HepG2 (cell line): ENCODE measurements around the gene ACKR3. TPM values are rescaled to one million over a fixed set of nuclear protein-coding genes. Genes with fewer than 3 reads are reported as not detected.

Experiments used
- ATAC-seq: fragments of 200-7000 bp; cut with Tn5 transposase; 3 replicates; pipeline ENCODE4 v1.9.1; 2020; ENCODE audit warnings: mild to moderate bottlenecking, moderate library complexity
- BruUV-seq: library from RNA; stranded (reverse); fragments of 400-500 nt; replicated peaks from 2 replicates; lab custom pipeline; 2021; lab: Mats Ljungman, UMichigan
- CTCF ChIA-PET: fragments of 300-600 bp; formaldehyde crosslinking; extraction: SDS; loops from one replicate; lab custom pipeline; 2021; ENCODE audit warnings: low total read pairs, inconsistent platforms, low intra/inter-chr PET ratio; lab: Yijun Ruan, JAX
- POLR2A ChIA-PET: fragments of 350-600 bp; sonication (Branson Sonifier 250); formaldehyde crosslinking; loops from one replicate; lab custom pipeline; 2020; ENCODE audit warnings: antibody characterized with exemption, inconsistent platforms; lab: Yijun Ruan, JAX
- DNase-seq: peaks from one replicate; pipeline ENCODE4 v3.0.0-alpha.2; 2015; ENCODE audit warnings: low spot score
- FAIRE-seq: peaks from 3 replicates; lab custom pipeline; 2011; peaks lifted over from hg19 to GRCh38; lab: Jason Lieb, UNC
- H2AFZ ChIP-seq: one replicate; pipeline ENCODE4 v1.6.1; 2011; ENCODE audit warnings: low read length, inconsistent platforms
- H3K27ac ChIP-seq: fragments of 300-600 bp; 3 replicates; pipeline ENCODE4 v1.8.0; 2011; ENCODE audit warnings: mixed run types, mild to moderate bottlenecking, mixed read lengths, low read length, inconsistent platforms; ENCODE audit not compliant: insufficient read depth; ENCODE audit errors: extremely low read length
- H3K27me3 ChIP-seq, 2 experiments: fragments of 200-600 bp in 1 of 2; 2 replicates in 1 of 2; 3 replicates in 1 of 2; pipeline versions ENCODE4 v1.6.0 to v1.8.0; 2011; ENCODE audit warnings: low read length in 2 of 2, mild to moderate bottlenecking in 2 of 2, moderate library complexity in 2 of 2, inconsistent platforms in 1 of 2; ENCODE audit not compliant: insufficient read depth in 2 of 2, control insufficient read depth in 1 of 2
- H3K36me3 ChIP-seq, 2 experiments: fragments of 200-600 bp in 1 of 2; replicated peaks in 1 of 2; 2 replicates in 1 of 2; 3 replicates in 1 of 2; pipeline versions ENCODE4 v1.5.1 to v1.8.0; 2011; ENCODE audit warnings: low read length in 2 of 2, inconsistent platforms in 1 of 2; ENCODE audit not compliant: insufficient read depth in 2 of 2, control insufficient read depth in 1 of 2
- H3K4me1 ChIP-seq: 2 replicates; pipeline ENCODE4 v1.5.1; 2012; ENCODE audit warnings: low read length, inconsistent platforms; ENCODE audit not compliant: insufficient read depth
- H3K4me2 ChIP-seq: 2 replicates; pipeline ENCODE4 v1.6.0; 2011; ENCODE audit warnings: low read depth, low read length, inconsistent platforms
- H3K4me3 ChIP-seq, 3 experiments: fragments of 200-600 bp in 1 of 3; sonication (generic), shearing (Covaris generic) in 1 of 3; replicated peaks in 1 of 3; 2 replicates each; pipeline ENCODE4 v1.5.1; 2011 to 2016; ENCODE audit warnings: low read length in 3 of 3, inconsistent platforms in 2 of 3, low read depth in 2 of 3, mild to moderate bottlenecking in 2 of 3, control low read depth in 1 of 3, mixed read lengths in 1 of 3; ENCODE audit not compliant: insufficient read depth in 1 of 3
- H3K79me2 ChIP-seq: one replicate; pipeline ENCODE4 v1.6.1; 2011; ENCODE audit warnings: low read length, inconsistent platforms; ENCODE audit not compliant: insufficient read depth
- H3K9ac ChIP-seq: 2 replicates; pipeline ENCODE4 v1.6.0; 2011; ENCODE audit warnings: mild to moderate bottlenecking, low read depth, low read length, inconsistent platforms; ENCODE audit not compliant: insufficient read depth
- H3K9me3 ChIP-seq: 2 replicates; pipeline ENCODE4 v1.5.1; 2012; ENCODE audit warnings: mild to moderate bottlenecking, low read length
- H4K20me1 ChIP-seq: 2 replicates; pipeline ENCODE4 v1.6.0; 2011; ENCODE audit warnings: inconsistent platforms, mild to moderate bottlenecking, low read length, moderate library complexity; ENCODE audit not compliant: insufficient read depth
- BRD4 ChIP-seq: sonication (generic); formaldehyde crosslinking; IDR thresholded peaks from 2 replicates; pipeline ENCODE4 v1.4.0; 2020; ENCODE audit warnings: missing genetic modification reagents
- FOXA1 ChIP-seq, 2 experiments: fragments of 450-650 bp in 1 of 2; sonication (generic) in 1 of 2; formaldehyde crosslinking in 1 of 2; IDR thresholded peaks; 2 replicates each; pipeline versions ENCODE4 v1.4.0 to v1.6.1; 2016 to 2020; ENCODE audit warnings: missing genetic modification reagents in 1 of 2
- ISX ChIP-seq: sonication (generic); formaldehyde crosslinking; conservative IDR thresholded peaks from 2 replicates; pipeline ENCODE4 v1.5.0; 2020; ENCODE audit warnings: missing genetic modification reagents
- KAT8 ChIP-seq: IDR thresholded peaks from 2 replicates; pipeline ENCODE4 v1.6.1; 2016; ENCODE audit warnings: missing genetic modification reagents, missing compliant biosample characterization
- KDM2A ChIP-seq: sonication (generic); formaldehyde crosslinking; IDR thresholded peaks from 2 replicates; pipeline ENCODE4 v1.4.0; 2020; ENCODE audit warnings: low read depth, missing genetic modification reagents, borderline replicate concordance
- MTA1 ChIP-seq: sonication (generic); formaldehyde crosslinking; IDR thresholded peaks from 2 replicates; pipeline ENCODE4 v1.4.0; 2020; ENCODE audit warnings: missing genetic modification reagents, mild to moderate bottlenecking, borderline replicate concordance
- MXI1 ChIP-seq: IDR thresholded peaks from 3 replicates; pipeline ENCODE4 v1.6.1; 2012; ENCODE audit warnings: low read depth, low read length, inconsistent platforms, borderline replicate concordance
- NCOR1 ChIP-seq: fragments of 200-600 bp; sonication (generic); IDR thresholded peaks from 2 replicates; pipeline ENCODE4 v1.7.0; 2017; ENCODE audit warnings: antibody characterized with exemption, low read length, borderline replicate concordance
- NR2F1 ChIP-seq, 2 experiments: fragments of 450-650 bp in 1 of 2; formaldehyde crosslinking in 1 of 2; IDR thresholded peaks; 2 replicates each; pipeline versions ENCODE4 v1.5.0 to v1.6.1; 2016 to 2020; ENCODE audit warnings: mild to moderate bottlenecking in 1 of 2, missing compliant biosample characterization in 1 of 2, missing genetic modification reagents in 1 of 2, moderate library complexity in 1 of 2
- YY1 ChIP-seq: IDR thresholded peaks from 2 replicates; pipeline ENCODE4 v1.6.1; 2011; ENCODE audit warnings: low read length, low read depth, moderate library complexity, mild to moderate bottlenecking; ENCODE audit not compliant: insufficient read depth, insufficient replicate concordance
- ZNF460 ChIP-seq: sonication (generic); formaldehyde crosslinking; IDR thresholded peaks from 2 replicates; pipeline ENCODE4 v1.5.1; 2020; ENCODE audit warnings: missing genetic modification reagents, mild to moderate bottlenecking, borderline replicate concordance
- ZNF660 ChIP-seq: sonication (generic); formaldehyde crosslinking; IDR thresholded peaks from 2 replicates; pipeline ENCODE4 v1.5.1; 2020; ENCODE audit warnings: mild to moderate bottlenecking, low read depth, missing genetic modification reagents, borderline replicate concordance
- ZNF775 ChIP-seq: sonication (generic); formaldehyde crosslinking; IDR thresholded peaks from 2 replicates; pipeline ENCODE4 v1.4.0; 2020; ENCODE audit warnings: missing genetic modification reagents, mild to moderate bottlenecking, moderate library complexity, borderline replicate concordance
- ZNF777 ChIP-seq: sonication (generic); formaldehyde crosslinking; IDR thresholded peaks from 2 replicates; pipeline ENCODE4 v1.4.0; 2020; ENCODE audit warnings: missing genetic modification reagents
- ZNF781 ChIP-seq: sonication (generic); formaldehyde crosslinking; IDR thresholded peaks from 2 replicates; pipeline ENCODE4 v1.5.1; 2020; ENCODE audit warnings: borderline replicate concordance, mild to moderate bottlenecking, missing genetic modification reagents; ENCODE audit errors: not compliant biosample characterization
- ZSCAN20 ChIP-seq: sonication (generic); formaldehyde crosslinking; IDR thresholded peaks from 2 replicates; pipeline ENCODE4 v1.4.0; 2020; ENCODE audit warnings: missing genetic modification reagents, mild to moderate bottlenecking, borderline replicate concordance
- ZSCAN31 ChIP-seq: sonication (generic); formaldehyde crosslinking; IDR thresholded peaks from 2 replicates; pipeline ENCODE4 v1.5.0; 2020; ENCODE audit warnings: low read depth, mild to moderate bottlenecking, missing genetic modification reagents
- ZUFSP ChIP-seq: sonication (generic); formaldehyde crosslinking; IDR thresholded peaks from 2 replicates; pipeline ENCODE4 v1.9.0; 2021; ENCODE audit warnings: missing genetic modification reagents, mild to moderate bottlenecking, borderline replicate concordance
- WGBS: methylation state at CpG from one replicate; pipeline ENCODE4 v1.1.6; 2017; ENCODE audit warnings: low lambda C conversion rate; 5-methylcytosine and 5-hydroxymethylcytosine counted together
- in situ Hi-C: cut with HindIII; loops from 2 replicates; pipeline ENCODE4 v1.10.0; 2017; ENCODE audit warnings: low pct_unique_long_range_greater_than_20kb; ENCODE audit not compliant: extremely low pct_ligation_motif_present
- intact Hi-C: fragments of 100-400 bp; cut with micrococcal nuclease; formaldehyde crosslinking; loops from one replicate; pipeline ENCODE4 v1.10.0; 2022; ENCODE audit not compliant: unreplicated experiment
- polyA plus RNA-seq, 8 experiments: library from polyadenylated mRNA; depleted of rRNA in 3 of 8; stranded (reverse) in 7 of 8; unstranded in 1 of 8; fragments of >200 nt; fragmentation: Illumina TruSeq in 4 of 8; extraction: Trizol in 4 of 8; gene quantifications; 2 replicates each; pipeline versions ENCODE4 v1.2.1 to v1.2.3, GENCODE V29; 2011 to 2016; ENCODE audit warnings: low read depth in 4 of 8, missing spikeins in 1 of 8, mixed read lengths in 1 of 8; ENCODE audit not compliant: insufficient read depth in 1 of 8
- total RNA-seq, 5 experiments: library from RNA; depleted of rRNA; stranded (reverse); fragments of >200 nt; fragmentation: Illumina TruSeq; extraction: Trizol; gene quantifications; 2 replicates each; pipeline ENCODE4 v1.2.3, GENCODE V29; 2016; ENCODE audit warnings: low read depth in 1 of 5

Gene ACKR3
- total and polyA plus RNA-seq, 2 of the 13 experiments (the other 11 are each of a cell fraction or from before 2014, with no cell fraction given): not detected

DNA sequence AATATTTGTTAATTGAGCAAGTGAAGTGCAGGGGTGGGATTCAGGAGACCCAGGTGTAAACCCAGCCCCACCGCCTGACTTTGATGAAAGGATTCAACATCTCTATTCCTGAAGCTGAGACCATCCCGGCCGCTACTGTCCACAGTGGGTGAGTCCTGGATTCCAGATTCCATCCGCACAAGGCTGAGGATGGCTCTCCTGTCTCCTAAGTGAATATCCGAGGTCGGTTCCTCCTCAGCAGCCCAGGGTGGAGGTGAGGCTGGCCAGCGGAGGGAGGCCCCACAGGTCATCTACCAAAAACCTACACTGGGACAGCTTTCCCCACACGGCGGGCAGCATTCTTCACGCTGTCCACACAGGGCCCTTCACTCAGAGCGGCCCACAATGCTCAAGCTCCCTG, 57.6 kb downstream of the ACKR3 start:
- no peak overlapping the region for H3K4me3 ChIP-seq
- no peaks in the 10 kb centered on the region for H3K9me3 ChIP-seq
- no TSS peak for BruUV-seq
- no peak overlapping the region for H3K4me2 ChIP-seq
- H3K27me3 ChIP-seq: peaks cover 2 to 46% of the 10 kb centered on the region in 2 experiments
- ATAC-seq (no peak; the same call in 2 of the 3 replicates), FAIRE-seq (no peak), DNase-seq (no peak)
- no peaks in the 10 kb centered on the region for H4K20me1 ChIP-seq
- CTCF ChIA-PET: no interaction called here
- in situ Hi-C loops: no loop called here
- no peaks in the 10 kb centered on the region for H3K36me3 ChIP-seq
- H3K4me1 ChIP-seq: no peaks in the 10 kb centered on the region
- no peak overlapping the region for H3K9ac ChIP-seq
- intact Hi-C loops: no loop called here
- no peak overlapping the region for H3K27ac ChIP-seq
- H3K79me2 ChIP-seq: no peaks in the 10 kb centered on the region
- POLR2A ChIA-PET: no interaction called here
- WGBS: 41% methylated on average over 6 of the region's 11 CpGs
- TF ChIP-seq KDM2A (CRISPR knock-in tag): no peak
- no peak for TF ChIP-seq ISX (CRISPR knock-in tag)
- TF ChIP-seq MTA1 (CRISPR knock-in tag): no peak
- no peak for TF ChIP-seq NCOR1
- no peak for TF ChIP-seq ZSCAN31
- no peak for TF ChIP-seq ZNF775 (CRISPR knock-in tag)
- no peak for TF ChIP-seq BRD4 (CRISPR knock-in tag)
- TF ChIP-seq YY1: no peak
- no peak overlapping the region for H2AFZ ChIP-seq

DNA sequence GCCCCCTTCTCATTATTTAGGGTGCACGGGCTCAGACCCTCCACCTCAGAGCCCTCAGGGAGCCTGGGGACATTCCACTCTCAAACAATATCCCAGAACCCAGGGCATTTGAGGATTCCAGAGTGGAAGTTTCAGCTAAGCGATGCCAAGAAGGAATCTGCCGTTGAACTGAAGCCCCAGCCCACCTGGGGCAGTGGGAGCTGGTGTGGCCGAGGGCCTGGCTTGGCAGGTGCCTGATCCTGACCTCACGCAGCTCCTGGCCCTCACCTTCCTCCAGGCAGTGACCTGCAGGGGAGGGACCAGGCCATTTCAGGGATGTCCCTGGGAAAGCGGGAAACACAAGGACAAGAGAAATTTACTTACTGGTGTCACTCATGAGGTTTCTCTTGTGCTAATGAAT, 58.2 kb downstream of the ACKR3 start:
- POLR2A ChIA-PET: no interaction called here
- in situ Hi-C loops (no loop called here), intact Hi-C loops (no loop called here)
- no peaks in the 10 kb centered on the region for H3K9me3 ChIP-seq
- ATAC-seq (no peak), DNase-seq (no peak), FAIRE-seq (no peak)
- H3K4me1 ChIP-seq: no peaks in the 10 kb centered on the region
- H3K36me3 ChIP-seq: no peaks in the 10 kb centered on the region
- H3K27me3 ChIP-seq: peaks cover 2 to 51% of the 10 kb centered on the region in 2 experiments
- H3K9ac ChIP-seq: no peak overlapping the region
- 26% methylated on average over 6 of the region's 6 CpGs for WGBS
- H3K79me2 ChIP-seq: no peaks in the 10 kb centered on the region
- CTCF ChIA-PET: no interaction called here
- no peak overlapping the region for H2AFZ ChIP-seq
- no peak overlapping the region for H3K4me3 ChIP-seq
- no peak overlapping the region for H3K4me2 ChIP-seq
- H3K27ac ChIP-seq: no peak overlapping the region
- no peaks in the 10 kb centered on the region for H4K20me1 ChIP-seq
- no TSS peak for BruUV-seq
- TF ChIP-seq ZSCAN20 (CRISPR knock-in tag): no peak
- TF ChIP-seq ZNF660 (CRISPR knock-in tag): no peak
- TF ChIP-seq KAT8 (CRISPR knock-in tag): no peak
- no peak for TF ChIP-seq FOXA1 (IDR thresholded peaks at IDR 0.05)
- no peak for TF ChIP-seq FOXA1 (CRISPR knock-in tag; IDR thresholded peaks at IDR 0.05)
- no peak for TF ChIP-seq ZNF777
- no peak for TF ChIP-seq ZUFSP
- no peak for TF ChIP-seq ZNF781 (CRISPR knock-in tag)
- no peak for TF ChIP-seq ZNF460 (CRISPR knock-in tag)
- TF ChIP-seq MXI1: no peak
- TF ChIP-seq NR2F1 (CRISPR knock-in tag; IDR thresholded peaks at IDR 0.05): no peak
